K562 (cell line): ENCODE measurements around the gene TRAPPC8. TPM values are rescaled to one million over a fixed set of nuclear protein-coding genes. Genes with fewer than 3 reads are reported as not detected.
A peak's percentile ranks its signal among the peaks of the same experiment; 100 is the strongest.

ENCODE experiments used
- ARID1B ChIP-seq: fragments of 450-650 bp; IDR thresholded peaks from 2 replicates; pipeline ENCODE4 v1.6.1; 2016; ENCODE audit warnings: antibody characterized with exemption, mild to moderate bottlenecking, inconsistent platforms
- CHD4 ChIP-seq: fragments of 200-600 bp; sonication (generic); IDR thresholded peaks from 3 replicates; pipeline ENCODE4 v1.6.1; 2012; ENCODE audit warnings: low read depth, mild to moderate bottlenecking, mixed read lengths, low read length, inconsistent platforms; ENCODE audit not compliant: insufficient read depth, insufficient replicate concordance, poor library complexity, severe bottlenecking
- CXXC5 ChIP-seq: fragments of 250-450 bp; sonication (Bioruptor Pico); IDR thresholded peaks from 2 replicates; pipeline ENCODE4 v1.8.0; 2022; ENCODE audit warnings: inconsistent platforms, mild to moderate bottlenecking, moderate library complexity
- ERF ChIP-seq: fragments of 450-650 bp; formaldehyde crosslinking; IDR thresholded peaks from 2 replicates; pipeline ENCODE4 v1.4.0; 2020; ENCODE audit warnings: mild to moderate bottlenecking, mixed read lengths
- GTF2E2 ChIP-seq: fragments of 200-800 bp; sonication (Bioruptor generic); IDR thresholded peaks from 2 replicates; pipeline ENCODE4 v1.6.1; 2016; ENCODE audit warnings: missing genetic modification characterization, missing compliant biosample characterization
- MAFG ChIP-seq: fragments of 450-650 bp; conservative IDR thresholded peaks from 2 replicates; pipeline ENCODE4 v1.6.1; 2016; ENCODE audit warnings: missing genetic modification characterization, missing compliant biosample characterization
- NCOA2 ChIP-seq, 2 experiments: fragments of 450-650 bp; IDR thresholded peaks; 2 replicates each; pipeline ENCODE4 v1.6.1; 2018; ENCODE audit warnings: mild to moderate bottlenecking in 2 of 2, moderate library complexity in 1 of 2; ENCODE audit not compliant: partially characterized antibody in 2 of 2
- PRMT5 ChIP-seq: sonication (generic); formaldehyde crosslinking; IDR thresholded peaks from 2 replicates; pipeline ENCODE4 v1.5.0; 2020; ENCODE audit warnings: missing genetic modification reagents
- RFX1 ChIP-seq: fragments of 450-650 bp; IDR thresholded peaks from 2 replicates; pipeline ENCODE4 v1.6.1; 2016; ENCODE audit warnings: mild to moderate bottlenecking, moderate library complexity
- SRSF9 ChIP-seq: fragments of 200-400 bp; formaldehyde crosslinking; IDR thresholded peaks from 2 replicates; pipeline ENCODE4 v1.6.1; 2017; ENCODE audit warnings: low read depth, low read length, borderline replicate concordance
- UBTF ChIP-seq, 2 experiments: IDR thresholded peaks; 2 replicates each; pipeline ENCODE4 v1.6.1; 2012; ENCODE audit warnings: improper control_type of control experiment in 2 of 2, low read depth in 2 of 2, low read length in 2 of 2, borderline replicate concordance in 1 of 2
- ZMIZ1 ChIP-seq, 2 experiments: fragments of 150-350 bp in 1 of 2; IDR thresholded peaks; 2 replicates each; pipeline ENCODE4 v1.6.1; 2012 to 2016; ENCODE audit warnings: low read depth in 2 of 2, low read length in 2 of 2, mild to moderate bottlenecking in 1 of 2, moderate library complexity in 1 of 2
- ZNF253 ChIP-seq: fragments of 250-450 bp; sonication (Bioruptor Pico); conservative IDR thresholded peaks from 2 replicates; pipeline ENCODE4 v1.6.1; 2021; ENCODE audit warnings: mild to moderate bottlenecking
- ZNF316 ChIP-seq: fragments of 450-650 bp; IDR thresholded peaks from 2 replicates; pipeline ENCODE4 v1.6.1; 2016
- ZNF76 ChIP-seq: fragments of 250-450 bp; sonication (Bioruptor Pico); IDR thresholded peaks from 2 replicates; pipeline ENCODE4 v1.4.0; 2020; ENCODE audit warnings: mild to moderate bottlenecking, moderate library complexity, borderline replicate concordance
- polyA plus RNA-seq, 8 experiments: library from polyadenylated mRNA; depleted of rRNA in 4 of 8; stranded (reverse) in 5 of 8; unstranded in 3 of 8; fragments of >200 nt; fragmentation: Nextera tagmentation in 2 of 8; fragmentation: Illumina TruSeq in 1 of 8; extraction: Ambion mirVana in 2 of 8; extraction: Trizol in 1 of 8; gene quantifications; 2 replicates each; pipeline versions ENCODE4 v1.2.1 to v1.2.3, GENCODE V29; 2011 to 2014; ENCODE audit warnings: inconsistent platforms in 1 of 8, missing spikeins in 1 of 8
- total RNA-seq, 7 experiments: library from RNA; depleted of rRNA in 6 of 7; stranded (reverse); fragments of >200 nt in 6 of 7; fragmentation: Illumina TruSeq in 2 of 7; extraction: Trizol in 2 of 7; gene quantifications; 2 replicates each; pipeline versions ENCODE4 v1.2.1 to v1.2.3, GENCODE V29; 2011 to 2021; ENCODE audit warnings: low replicate concordance in 1 of 7
- TF ChIP-seq, protein P1 (sequence below): sonication (generic); formaldehyde crosslinking; IDR thresholded peaks from 2 replicates; pipeline ENCODE4 v1.8.0; 2022; ENCODE audit warnings: mild to moderate bottlenecking, missing genetic modification reagents, borderline replicate concordance
- TF ChIP-seq, protein P2 (sequence below): sonication (generic); formaldehyde crosslinking; IDR thresholded peaks from 2 replicates; pipeline ENCODE4 v1.8.0; 2022; ENCODE audit warnings: missing genetic modification reagents, mild to moderate bottlenecking, moderate library complexity, borderline replicate concordance

TRAPPC8 gene
- total and polyA plus RNA-seq, 9 of the 15 experiments (the other 6 are each of a cell fraction or from before 2014, with no cell fraction given) = 20.1 to 111 (median 35.6) TPM

- TF ChIP-seq ERF (no peak), GTF2E2 (tag) (peak; percentile 85; the same call in 1 of the 2 replicates), PRMT5 (CRISPR knock-in tag) (no peak), SRSF9 (no peak), ZNF316 (no peak), ZNF76 (CRISPR knock-in tag) (no peak), MAFG (no peak), CXXC5 (no peak; the same call in 1 of the 2 replicates), ZNF253 (CRISPR knock-in tag) (no peak), CHD4 (no peak), NCOA2 (IDR thresholded peaks at IDR 0.05; ENCODE audit: partially characterized antibody in 2 of 2) (no peak), ZMIZ1 (IDR thresholded peaks at IDR 0.05; ENCODE audit: low read depth in 2 of 2, low read length in 2 of 2) (no peak), ARID1B (no peak), RFX1 (peak; percentile 66), UBTF (IDR thresholded peaks at IDR 0.05; ENCODE audit: borderline replicate concordance in 1 of 2, low read depth in 2 of 2, low read length in 2 of 2) (peak; percentile 83 to 85)
- TF ChIP-seq, protein P1, sequence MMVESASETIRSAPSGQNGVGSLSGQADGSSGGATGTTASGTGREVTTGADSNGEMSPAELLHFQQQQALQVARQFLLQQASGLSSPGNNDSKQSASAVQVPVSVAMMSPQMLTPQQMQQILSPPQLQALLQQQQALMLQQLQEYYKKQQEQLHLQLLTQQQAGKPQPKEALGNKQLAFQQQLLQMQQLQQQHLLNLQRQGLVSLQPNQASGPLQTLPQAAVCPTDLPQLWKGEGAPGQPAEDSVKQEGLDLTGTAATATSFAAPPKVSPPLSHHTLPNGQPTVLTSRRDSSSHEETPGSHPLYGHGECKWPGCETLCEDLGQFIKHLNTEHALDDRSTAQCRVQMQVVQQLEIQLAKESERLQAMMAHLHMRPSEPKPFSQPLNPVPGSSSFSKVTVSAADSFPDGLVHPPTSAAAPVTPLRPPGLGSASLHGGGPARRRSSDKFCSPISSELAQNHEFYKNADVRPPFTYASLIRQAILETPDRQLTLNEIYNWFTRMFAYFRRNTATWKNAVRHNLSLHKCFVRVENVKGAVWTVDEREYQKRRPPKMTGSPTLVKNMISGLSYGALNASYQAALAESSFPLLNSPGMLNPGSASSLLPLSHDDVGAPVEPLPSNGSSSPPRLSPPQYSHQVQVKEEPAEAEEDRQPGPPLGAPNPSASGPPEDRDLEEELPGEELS (CRISPR knock-in tag) = no peak
- TF ChIP-seq, protein P2, sequence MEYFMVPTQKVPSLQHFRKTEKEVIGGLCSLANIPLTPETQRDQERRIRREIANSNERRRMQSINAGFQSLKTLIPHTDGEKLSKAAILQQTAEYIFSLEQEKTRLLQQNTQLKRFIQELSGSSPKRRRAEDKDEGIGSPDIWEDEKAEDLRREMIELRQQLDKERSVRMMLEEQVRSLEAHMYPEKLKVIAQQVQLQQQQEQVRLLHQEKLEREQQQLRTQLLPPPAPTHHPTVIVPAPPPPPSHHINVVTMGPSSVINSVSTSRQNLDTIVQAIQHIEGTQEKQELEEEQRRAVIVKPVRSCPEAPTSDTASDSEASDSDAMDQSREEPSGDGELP (CRISPR knock-in tag) = no peak
Observed at GRCh38 chr18:31942291-31942998, 483 bp downstream of the TRAPPC8 start (continued).
